HG03520 (cell line): Measurements from ENCODE around the gene ASXL1.
"Not testable (repeated sequence)": the region's sequence is repeated elsewhere in the genome, so short reads cannot be mapped to it uniquely, and the experiment has no call there.

Experiments used
- ATAC-seq: cut with Tn5 transposase; IDR thresholded peaks from one replicate; pipeline ENCODE4 v1.9.1; 2021; ENCODE audit warnings: mild to moderate bottlenecking, moderate library complexity; ENCODE audit not compliant: unreplicated experiment

ASXL1 gene

DNA sequence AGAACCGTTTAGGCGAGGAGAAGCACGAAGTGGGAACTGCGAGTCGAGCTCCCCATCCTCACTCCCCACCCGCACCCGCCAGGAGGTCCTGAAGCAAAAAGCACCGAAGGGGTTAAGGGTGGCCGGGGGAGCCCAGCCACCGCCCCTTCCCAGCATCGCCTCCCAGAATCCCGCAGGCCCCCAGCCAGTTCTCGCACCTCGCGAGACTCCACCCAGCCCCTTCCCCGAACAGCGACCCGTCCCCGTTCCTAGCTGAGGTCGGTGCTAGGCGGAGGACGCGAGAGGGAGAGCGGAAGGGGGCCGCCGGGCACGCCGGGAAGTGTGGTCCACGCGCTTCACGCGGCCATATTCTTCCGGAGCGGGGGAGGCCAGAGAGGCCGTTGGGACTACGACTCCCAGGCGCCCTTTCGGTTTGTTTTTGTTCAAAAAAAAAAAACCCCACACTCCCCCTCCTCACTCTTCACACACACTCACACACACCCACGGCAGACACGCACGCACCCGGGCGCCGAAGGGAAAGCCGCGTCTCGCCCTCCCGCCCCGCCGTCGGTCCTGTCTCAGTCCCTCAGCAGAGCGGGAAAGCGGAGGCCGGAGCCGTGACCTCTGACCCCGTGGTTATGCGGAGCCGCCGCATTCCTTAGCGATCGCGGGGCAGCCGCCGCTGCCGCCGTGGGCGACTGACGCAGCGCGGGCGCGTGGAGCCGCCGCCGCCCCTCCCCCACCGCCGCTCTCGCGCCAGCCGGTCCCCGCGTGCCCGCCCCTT is at the start of gene ASXL1:
Gene ASXL1 (plus strand): TSS at position 463 of the 763 bp plus-strand sequence. CDS start 445 bp downstream, outside the sequence.
- peak; percentile 63 for ATAC-seq

DNA sequence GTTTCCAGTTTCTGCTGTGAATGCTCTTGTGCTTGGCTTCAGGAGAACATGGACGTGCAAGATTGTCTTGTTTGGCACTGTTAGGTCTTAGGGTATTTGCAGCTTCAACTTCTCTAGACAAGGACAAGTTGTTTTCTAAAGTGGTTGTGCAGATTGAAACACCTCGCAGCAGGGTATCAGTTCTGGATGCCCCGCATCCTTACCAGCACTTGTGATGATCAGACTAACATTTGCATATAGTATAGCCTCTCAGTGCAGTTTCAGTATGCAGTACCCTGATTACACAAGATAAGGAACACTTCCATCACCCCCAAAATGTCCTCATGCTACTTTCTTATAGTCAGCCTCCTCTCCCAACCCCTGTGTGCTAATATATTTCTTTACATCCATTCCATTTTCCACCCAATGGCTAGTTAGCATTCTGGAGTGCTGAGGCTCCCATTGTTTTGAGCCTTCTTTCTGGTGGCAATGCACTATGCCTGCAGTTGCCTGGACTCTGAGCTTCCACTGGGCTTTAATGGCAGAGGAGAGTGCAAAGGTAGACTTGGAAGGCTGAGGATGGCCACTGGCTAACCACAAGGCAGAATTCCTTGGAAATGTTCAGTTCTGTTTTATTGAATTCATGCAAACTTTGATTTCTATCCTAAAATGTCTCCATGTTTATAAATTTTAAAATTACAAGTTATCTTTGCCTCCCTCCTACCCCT is 45.3 kb upstream of the ASXL1 start:
- no peak for ATAC-seq

DNA sequence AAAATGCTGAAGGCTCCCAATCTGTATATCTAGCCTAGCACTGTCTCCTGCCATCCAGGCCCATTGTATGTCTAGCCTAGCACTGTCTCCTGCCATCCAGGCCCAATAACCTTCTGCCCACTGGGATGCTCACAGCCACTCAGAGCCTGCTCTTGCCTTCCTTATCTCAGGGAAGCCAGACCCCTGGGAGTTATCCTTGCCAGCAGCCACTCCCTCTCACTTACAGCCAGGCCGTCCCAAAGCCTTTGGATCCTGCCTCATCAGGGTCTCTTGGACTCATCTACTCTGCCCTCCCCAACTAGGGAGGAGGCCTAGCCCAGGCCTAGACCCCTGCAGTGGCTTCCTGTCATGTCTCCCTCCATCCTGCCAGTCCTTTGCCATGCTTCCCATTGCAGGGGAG is 43.4 kb upstream of the ASXL1 start:
- no peak for ATAC-seq

DNA sequence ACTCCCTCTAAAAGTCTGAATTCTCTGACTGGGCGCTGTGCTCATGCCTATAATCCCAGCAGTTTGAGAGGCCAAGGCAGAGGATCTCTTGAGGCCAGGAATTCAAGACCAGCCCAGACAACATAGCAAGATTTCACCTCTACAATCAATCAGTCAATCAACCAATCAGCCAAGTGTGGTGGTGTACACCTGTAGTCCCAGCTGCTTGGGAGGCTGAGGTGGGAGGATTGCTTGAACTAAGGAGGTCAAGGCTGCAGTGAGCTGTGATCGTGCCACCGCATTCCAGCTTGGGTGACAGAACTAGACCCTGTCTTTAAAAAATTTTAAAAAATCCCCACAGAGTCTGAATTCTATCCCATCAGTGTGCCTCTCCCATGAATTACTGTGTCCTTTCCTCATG is 42.7 kb upstream of the ASXL1 start:
- no peak for ATAC-seq

DNA sequence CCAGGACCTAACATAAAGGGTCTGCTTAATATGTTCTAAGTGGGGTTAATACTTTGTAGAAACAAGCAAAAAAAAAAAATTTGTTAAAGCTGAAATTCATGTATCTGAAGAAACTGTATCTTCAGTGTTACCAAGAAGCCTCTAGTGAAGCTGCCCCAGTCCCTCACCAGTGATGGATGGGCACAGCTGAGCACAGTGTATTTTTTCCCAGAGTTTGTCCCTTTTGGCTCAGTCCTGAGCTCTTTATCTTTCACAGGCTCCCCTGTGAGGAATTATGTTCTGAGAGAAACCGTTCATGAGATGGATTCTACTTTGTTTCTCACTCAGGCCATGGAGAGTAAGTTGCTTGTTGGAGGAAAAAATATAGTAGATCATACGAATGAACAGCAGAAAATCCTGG is 42.2 kb upstream of the ASXL1 start:
- ATAC-seq: no peak

DNA sequence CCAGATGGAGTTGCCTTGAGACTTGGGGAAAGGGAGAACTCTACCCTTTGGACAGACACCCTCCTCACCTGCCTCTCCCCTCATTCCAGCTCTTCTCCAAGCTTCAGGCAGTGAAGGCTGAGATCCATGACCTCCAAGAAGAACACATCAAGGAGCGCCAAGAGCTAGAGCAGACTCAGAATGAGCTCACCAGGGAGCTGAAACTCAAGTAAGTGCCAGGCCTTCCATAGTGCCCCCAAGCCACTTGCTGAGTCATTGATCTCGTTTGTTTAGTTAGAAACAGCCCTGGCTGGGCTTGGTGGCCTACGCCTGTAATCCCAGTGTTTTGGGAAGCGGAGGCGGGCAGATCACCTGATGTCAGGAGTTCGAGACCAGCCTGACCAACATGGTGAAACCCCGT is 41.5 kb upstream of the ASXL1 start:
- no peak for ATAC-seq

DNA sequence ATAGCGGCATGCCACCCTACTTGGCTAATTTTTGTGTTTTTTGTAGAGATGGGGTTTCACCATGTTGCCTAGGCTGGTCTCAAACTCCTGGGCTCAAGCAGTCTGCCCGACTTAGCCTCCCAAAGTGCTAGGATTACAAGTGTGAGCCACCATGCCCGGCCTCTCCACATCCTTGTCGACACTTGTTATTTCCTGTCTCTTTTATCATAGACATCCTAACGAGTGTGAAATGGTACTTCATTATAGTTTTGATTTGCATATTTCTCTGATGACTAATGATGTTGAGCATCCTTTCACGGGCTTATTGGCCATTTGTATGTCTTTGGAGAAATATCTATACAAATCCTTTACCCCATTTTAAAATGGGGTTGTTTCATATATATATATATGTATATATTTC is 39.0 kb upstream of the ASXL1 start:
- no peak for ATAC-seq

DNA sequence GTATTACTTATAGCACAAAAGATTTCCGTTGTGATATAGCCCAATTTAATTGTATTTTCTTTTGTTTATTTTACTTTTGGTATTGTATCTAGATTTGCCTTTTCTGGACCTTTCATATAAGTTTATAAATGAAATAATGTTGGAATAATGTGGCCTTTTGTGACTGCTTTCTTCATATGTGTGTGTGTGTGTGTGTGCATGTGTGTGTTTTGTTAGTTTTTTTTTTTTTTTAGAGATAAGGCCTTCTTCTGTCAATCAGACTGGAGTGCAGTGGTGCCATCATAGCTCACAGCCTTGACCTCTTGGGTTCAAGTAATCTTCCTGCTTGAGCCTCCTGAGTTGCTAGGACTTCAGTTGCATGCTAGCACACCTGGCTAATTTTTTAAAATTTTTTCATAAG is 37.8 kb upstream of the ASXL1 start:
- no peak for ATAC-seq

DNA sequence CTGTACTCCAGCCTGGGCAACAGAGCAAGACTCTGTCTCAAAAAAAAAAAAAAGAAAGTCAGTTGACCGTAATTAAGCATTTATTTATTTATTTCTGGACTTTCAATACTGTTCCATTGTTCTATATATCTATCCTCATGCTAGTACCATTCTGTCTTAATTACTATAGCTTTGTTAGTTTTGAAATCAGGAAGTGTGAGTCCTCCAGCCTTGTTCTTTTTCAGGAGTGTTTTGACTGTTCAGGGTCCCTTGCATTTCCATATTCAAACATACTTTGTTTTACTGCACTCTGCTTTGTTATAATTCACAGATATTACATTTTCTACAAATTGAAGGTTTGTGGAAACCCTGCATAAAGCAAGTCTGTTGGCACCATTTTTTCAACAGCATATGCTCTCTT is 36.7 kb upstream of the ASXL1 start:
- no peak for ATAC-seq

DNA sequence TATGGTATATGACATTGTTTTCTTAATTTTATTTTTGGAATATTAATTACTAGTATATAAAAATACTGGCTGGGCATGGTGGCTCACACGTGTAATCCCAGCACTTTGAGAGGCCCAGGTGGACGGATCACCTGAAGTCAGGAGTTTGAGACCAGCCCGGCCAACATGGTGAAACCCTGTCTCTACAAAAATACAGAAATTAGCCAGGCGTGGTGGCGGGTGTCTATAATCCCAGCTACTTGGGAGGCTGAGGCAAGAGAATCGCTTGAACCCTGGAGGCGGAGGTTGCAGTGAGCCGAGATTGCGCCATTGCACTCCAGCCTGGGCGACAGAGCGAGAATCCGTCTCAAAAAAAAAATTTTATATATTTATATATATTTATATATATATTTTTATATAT is 35.9 kb upstream of the ASXL1 start:
- not testable (repeated sequence) for ATAC-seq

DNA sequence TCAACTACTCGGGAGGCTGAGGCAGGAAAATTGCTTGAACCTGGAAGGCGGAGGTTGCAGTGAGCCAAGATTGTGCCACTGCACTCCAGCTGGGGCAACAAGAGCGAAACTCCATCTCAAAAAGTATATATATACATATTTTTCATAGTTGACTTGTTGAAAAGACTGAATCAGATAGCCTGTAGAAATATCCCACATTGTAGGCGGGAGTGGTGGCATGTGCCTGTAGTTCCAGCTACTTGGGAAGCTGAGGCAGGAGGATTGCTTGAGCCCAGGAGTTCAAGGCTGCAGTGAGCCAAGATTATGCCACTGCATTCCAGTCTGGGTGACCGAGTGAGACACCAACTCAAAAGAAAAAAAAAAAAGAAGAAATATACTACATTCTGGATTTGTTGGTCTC is 34.4 kb upstream of the ASXL1 start:
- ATAC-seq: not testable (repeated sequence)

DNA sequence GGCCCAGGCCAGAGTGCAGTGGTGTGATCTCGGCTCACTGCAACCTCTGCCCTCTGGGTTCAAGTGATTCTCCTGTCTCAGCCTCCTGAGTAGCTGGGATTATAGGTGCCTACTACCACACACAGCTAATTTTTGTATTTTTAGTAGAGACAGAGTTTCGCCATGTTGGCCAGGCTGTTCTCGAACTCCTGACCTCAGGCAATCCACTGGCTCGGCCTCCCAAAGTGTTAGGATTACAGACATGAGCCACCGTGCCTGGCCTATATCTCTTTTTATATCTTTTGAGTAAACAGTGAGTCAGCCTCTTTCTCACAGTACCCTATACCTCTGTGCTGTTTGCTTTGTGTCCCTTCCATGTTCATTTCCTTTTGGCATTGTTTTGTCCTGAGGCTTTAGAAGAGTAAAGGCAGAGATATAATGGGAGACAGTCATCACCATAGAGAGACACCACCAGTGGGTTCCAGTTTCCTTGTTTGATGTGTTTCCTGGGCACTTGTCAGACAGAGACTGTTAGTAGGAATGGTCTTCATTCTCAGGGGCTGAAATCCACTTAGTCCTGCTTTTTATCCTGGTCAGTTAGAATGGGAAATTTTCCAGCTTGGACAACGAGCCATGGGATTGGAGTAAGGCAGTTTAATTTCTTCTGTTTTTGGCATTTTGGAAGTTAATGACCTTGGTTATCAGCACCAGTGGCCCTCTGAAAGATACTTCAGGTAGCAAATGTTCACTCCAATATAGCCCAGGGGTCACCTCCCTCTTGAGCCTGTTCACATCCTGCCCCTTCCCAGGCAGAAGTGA is 32.2 kb upstream of the ASXL1 start:
- ATAC-seq: no peak

DNA sequence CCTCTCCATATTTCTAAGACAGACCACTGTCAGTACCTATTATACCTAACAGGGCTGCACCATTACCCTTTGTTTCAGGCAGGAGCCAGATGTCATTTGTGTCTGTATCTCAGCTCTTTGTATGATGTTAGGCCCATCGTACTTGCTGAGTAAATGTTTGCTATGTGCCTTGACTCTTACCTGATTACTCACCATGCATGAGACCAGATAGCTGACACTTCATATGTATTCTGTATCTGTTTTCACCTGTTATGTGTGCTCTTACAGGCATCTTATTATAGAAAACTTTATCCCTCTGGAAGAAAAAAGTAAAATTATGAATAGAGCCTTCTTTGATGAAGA is 31.7 kb upstream of the ASXL1 start:
- no peak for ATAC-seq

DNA sequence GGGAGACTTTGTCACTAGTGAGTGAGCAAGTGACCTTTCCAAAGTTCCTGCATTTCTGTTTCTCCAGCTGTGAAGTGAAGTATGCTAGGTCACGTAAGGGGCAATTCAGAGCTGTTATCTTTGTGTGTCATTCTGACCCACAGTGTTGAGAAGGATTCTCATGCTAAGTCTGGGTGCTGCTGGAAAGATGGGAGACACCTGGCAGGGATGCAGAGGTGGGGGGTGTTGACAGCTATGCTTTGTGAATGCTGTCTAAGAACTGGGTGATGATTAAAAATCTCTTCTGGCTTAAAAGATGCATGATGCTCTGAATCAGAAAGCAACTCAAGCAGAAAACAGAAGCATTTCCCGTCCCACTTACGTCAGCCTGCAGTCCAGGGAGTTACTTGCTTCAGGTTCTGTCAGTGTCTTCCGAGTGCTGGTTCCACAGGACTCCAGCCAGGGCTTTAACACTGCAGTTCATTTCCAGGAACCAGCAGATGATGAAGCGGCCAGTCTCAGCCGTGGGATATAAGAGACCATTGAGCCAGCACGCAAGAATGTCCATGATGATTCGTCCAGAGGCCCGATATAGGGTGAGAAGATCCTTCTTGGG is 30.9 kb upstream of the ASXL1 start:
- no peak for ATAC-seq

DNA sequence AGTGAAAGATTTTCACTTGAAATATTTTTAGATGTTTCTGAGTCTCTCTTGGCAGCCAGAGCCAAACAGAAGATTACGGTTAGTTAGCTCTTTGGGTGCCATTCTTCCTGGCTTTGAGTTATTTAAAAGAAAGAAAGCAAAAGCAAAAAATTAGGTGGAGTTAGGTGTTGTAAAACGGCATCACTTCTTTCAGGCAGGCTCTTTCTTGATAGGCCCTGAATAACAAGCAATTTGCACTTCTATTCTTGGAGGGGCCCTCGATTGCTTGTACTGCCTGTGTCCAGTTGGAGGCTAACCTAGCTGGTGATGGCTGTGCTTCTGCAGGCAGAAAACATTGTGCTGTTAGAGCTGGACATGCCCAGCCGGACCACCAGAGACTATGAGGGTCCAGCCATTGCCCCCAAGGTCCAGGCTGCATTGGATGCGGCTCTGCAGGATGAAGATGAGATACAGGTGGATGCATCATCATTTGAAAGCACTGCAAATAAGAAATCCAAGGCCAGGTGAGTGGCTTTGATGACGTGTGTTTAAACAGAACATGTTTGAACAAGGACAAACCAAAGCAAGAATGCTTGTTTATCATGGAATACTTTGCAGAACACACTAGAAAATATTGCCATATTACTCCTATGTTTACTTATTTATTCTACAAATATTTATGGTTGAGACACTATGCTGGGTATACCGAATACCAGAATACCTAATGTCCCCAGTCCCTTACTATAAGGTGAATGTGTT is 28.1 kb upstream of the ASXL1 start:
- ATAC-seq: no peak

DNA sequence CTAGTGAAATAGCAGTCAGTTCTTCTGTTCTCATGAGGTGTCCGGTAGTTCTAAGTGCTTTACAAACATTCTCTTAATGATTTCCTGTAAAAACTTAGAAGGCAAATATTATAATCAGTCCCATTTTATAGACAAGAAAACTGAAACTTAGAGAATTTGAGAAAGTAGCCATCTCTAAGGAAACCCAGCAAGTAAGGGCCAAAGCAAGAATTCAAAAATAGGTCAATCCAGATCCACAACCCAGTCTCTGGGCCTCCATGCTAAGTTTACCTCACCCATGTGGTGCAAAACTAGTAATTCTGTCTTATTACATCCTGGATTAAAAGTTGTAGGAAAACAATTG is 27.6 kb upstream of the ASXL1 start:
- no peak for ATAC-seq

DNA sequence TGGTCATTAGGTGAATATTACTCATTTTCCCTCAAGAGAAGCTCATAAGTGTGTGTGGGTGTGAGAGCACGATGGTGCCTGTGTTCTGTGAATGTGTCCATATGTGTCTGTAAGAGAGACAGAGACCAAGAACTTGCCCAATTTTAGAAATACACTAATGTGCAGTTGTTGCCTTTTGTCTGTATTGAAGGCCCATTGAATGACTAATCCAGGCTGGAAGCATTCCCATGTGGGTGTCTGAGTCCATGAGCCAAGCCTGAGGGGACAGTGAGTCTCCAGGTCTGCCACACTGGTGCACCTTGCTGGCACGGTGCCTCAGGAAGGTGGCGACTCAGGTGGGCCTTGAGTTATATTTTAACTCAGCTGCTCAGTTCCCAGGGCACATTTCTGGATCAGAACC is 25.5 kb upstream of the ASXL1 start:
- ATAC-seq: no peak

DNA sequence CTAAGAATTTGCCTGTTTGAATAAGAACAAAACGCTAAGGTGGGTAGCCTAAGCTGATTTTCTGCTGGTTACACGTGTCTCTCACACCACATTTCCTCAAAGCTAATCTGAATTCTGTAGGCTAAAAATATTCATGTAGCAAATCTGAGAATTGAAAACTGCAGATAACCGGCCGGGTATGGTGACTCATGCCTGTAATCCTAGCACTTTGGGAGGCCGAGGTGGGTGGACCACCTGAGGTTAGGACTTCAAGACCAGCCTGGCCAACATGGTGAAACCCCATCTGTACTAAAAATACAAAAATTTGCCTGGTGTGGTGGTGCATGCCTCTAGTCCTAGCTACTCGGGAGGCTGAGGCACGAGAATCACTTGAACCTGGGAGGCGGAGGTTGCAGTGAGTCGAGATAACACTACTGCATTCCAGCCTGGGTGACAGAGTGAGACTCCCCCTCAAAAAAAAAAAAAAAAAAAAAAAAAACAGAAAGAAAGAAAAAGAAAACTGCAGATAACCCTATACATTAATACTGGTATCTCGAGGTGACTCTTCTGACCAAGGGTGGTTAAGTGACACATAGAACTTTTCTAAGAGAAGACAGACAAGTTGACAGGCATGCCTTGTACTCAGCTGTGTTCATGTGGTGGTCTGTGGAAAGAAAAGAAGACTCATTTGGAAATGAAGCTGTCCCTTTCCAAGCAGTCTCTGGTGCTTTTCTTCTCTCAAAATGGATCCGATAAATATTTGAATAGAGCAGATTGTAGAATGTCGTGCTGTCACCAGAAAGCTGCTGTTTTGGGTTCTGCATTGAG is 24.7 kb upstream of the ASXL1 start:
- no peak for ATAC-seq

DNA sequence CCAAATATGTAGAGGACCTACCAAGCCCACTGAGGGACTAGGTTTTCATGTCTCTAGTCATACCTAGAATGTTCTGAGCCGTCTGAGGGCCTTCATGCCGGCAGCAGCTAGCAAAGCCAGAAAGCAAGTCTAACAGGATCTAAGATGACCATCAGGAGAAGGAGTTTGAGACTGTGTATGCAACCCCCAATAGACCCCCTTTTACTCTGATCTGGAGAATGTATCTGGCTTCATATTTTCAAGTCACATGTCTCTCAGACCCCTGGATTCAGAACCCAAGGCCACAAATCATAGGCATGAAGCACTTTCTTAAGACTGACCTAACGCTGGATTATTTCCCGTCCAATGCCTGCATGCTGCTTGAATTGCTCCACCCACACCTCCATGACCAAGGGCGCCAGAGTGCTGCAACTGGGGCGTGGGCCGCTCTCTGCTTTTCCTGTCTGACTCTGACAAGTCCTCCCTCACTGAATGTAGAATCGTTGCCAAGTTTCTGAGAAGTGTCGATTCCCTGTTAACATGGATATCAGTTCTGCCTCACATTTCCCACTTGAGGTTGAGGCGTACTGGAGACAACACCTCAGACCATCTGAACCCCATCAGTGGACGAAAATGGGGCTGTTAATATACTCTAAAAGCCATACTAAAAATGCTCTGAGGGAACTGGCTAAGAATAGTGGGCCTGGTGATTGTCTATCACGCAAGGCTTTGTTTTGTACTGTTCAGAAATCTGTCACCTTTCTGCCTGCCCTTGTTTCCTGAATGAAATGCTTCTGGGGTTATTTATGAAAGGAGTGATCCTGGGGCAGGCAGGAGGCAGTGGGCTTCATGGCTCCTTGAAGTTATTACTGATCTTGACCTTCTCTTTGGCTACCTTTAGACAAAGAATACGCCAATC is 23.9 kb upstream of the ASXL1 start:
- ATAC-seq: no peak
